Neural cell (in vitro differentiated cells): Measurements from ENCODE around the gene VSTM1. TPM values are rescaled to one million over a fixed set of nuclear protein-coding genes. Genes with fewer than 3 reads are reported as not detected.

ENCODE experiments used
- H2AFZ ChIP-seq: fragments of 200-600, 300-800 bp; sonication (generic), shearing (Covaris generic); 2 replicates; pipeline ENCODE4 v1.6.0; 2014; ENCODE audit warnings: low read depth, mild to moderate bottlenecking, antibody characterized with exemption, low read length, moderate library complexity
- H3F3A ChIP-seq: fragments of 200-600 bp; shearing (Covaris generic); 2 replicates; pipeline ENCODE4 v1.6.1; 2016; ENCODE audit warnings: mild to moderate bottlenecking, moderate library complexity, mixed read lengths, antibody characterized with exemption, low read length; ENCODE audit not compliant: insufficient read depth, poor library complexity, severe bottlenecking
- H3K27ac ChIP-seq: fragments of 200-600, 300-800 bp; sonication (generic), shearing (Covaris generic); 2 replicates; pipeline ENCODE4 v1.5.1; 2014; ENCODE audit warnings: mild to moderate bottlenecking, low read length, moderate library complexity
- H3K27me3 ChIP-seq: fragments of 300-800, 200-600 bp; sonication (generic), shearing (Covaris generic); 2 replicates; pipeline ENCODE4 v1.6.0; 2014; ENCODE audit warnings: mild to moderate bottlenecking, low read depth, low read length, moderate library complexity; ENCODE audit not compliant: insufficient read depth
- H3K36me3 ChIP-seq: fragments of 300-800, 200-600 bp; sonication (generic), shearing (Covaris generic); 2 replicates; pipeline ENCODE4 v1.5.1; 2014; ENCODE audit warnings: mild to moderate bottlenecking, antibody characterized with exemption, low read length, moderate library complexity; ENCODE audit not compliant: insufficient read depth
- H3K4me2 ChIP-seq: fragments of 300-800, 200-600 bp; sonication (generic), shearing (Covaris generic); 2 replicates; pipeline ENCODE4 v1.6.0; 2014; ENCODE audit warnings: mild to moderate bottlenecking, low read length
- H3K4me3 ChIP-seq: fragments of 300-800, 200-600 bp; sonication (generic), shearing (Covaris generic); 2 replicates; pipeline ENCODE4 v1.5.1; 2014; ENCODE audit warnings: mild to moderate bottlenecking, low read length, moderate library complexity
- H3K79me2 ChIP-seq: fragments of 200-600 bp; shearing (Covaris generic); replicated peaks from 2 replicates; pipeline ENCODE4 v1.6.0; 2014; ENCODE audit warnings: mild to moderate bottlenecking, low read length, moderate library complexity; ENCODE audit not compliant: insufficient read depth
- H3K9ac ChIP-seq: fragments of 300-800, 200-600 bp; sonication (generic), shearing (Covaris generic); 2 replicates; pipeline ENCODE4 v1.6.1; 2016; ENCODE audit warnings: mild to moderate bottlenecking, low read length, mixed read lengths
- H3K9me2 ChIP-seq: fragments of 200-600 bp; shearing (Covaris generic); 2 replicates; pipeline ENCODE4 v1.6.1; 2016; ENCODE audit warnings: mild to moderate bottlenecking, low read length, mixed read lengths; ENCODE audit not compliant: insufficient read depth
- H3K9me3 ChIP-seq: fragments of 200-600, 300-800 bp; sonication (generic), shearing (Covaris generic); 2 replicates; pipeline ENCODE4 v1.6.1; 2016; ENCODE audit warnings: mild to moderate bottlenecking, mixed run types, low read length, moderate library complexity, mixed read lengths
- H4K20me1 ChIP-seq: fragments of 200-600 bp; shearing (Covaris generic); 2 replicates; pipeline ENCODE4 v1.6.1; 2016; ENCODE audit warnings: mild to moderate bottlenecking, mixed run types; ENCODE audit not compliant: insufficient read depth
- CTCF ChIP-seq: fragments of 450-650 bp; IDR thresholded peaks from 2 replicates; pipeline ENCODE4 v1.5.1; 2014; ENCODE audit warnings: antibody characterized with exemption, mild to moderate bottlenecking, moderate library complexity; ENCODE audit not compliant: poor library complexity, severe bottlenecking
- EP300 ChIP-seq: fragments of 450-650 bp; conservative IDR thresholded peaks from 2 replicates; pipeline ENCODE4 v1.6.1; 2014; ENCODE audit warnings: antibody characterized with exemption, mild to moderate bottlenecking, moderate library complexity; ENCODE audit not compliant: poor library complexity, severe bottlenecking
- EZH2 ChIP-seq: fragments of 200-600, 300-800 bp; shearing (Covaris generic), sonication (generic); IDR thresholded peaks from 2 replicates; pipeline ENCODE4 v1.6.1; 2014; ENCODE audit warnings: antibody characterized with exemption, low read length, borderline replicate concordance, mild to moderate bottlenecking; ENCODE audit not compliant: insufficient read depth, poor library complexity, severe bottlenecking
- MXI1 ChIP-seq: fragments of 450-650 bp; conservative IDR thresholded peaks from 2 replicates; pipeline ENCODE4 v1.6.1; 2014; ENCODE audit warnings: antibody characterized with exemption, mild to moderate bottlenecking; ENCODE audit not compliant: poor library complexity, severe bottlenecking
- POLR2AphosphoS5 ChIP-seq: IDR thresholded peaks from 2 replicates; pipeline ENCODE4 v1.6.1; 2012
- RAD21 ChIP-seq: fragments of 450-650 bp; conservative IDR thresholded peaks from 2 replicates; pipeline ENCODE4 v1.6.1; 2014; ENCODE audit warnings: antibody characterized with exemption, mild to moderate bottlenecking, moderate library complexity
- SMC3 ChIP-seq: fragments of 450-650 bp; conservative IDR thresholded peaks from 2 replicates; pipeline ENCODE4 v1.6.1; 2014; ENCODE audit warnings: antibody characterized with exemption, mild to moderate bottlenecking, moderate library complexity; ENCODE audit not compliant: poor library complexity
- TAF1 ChIP-seq: IDR thresholded peaks from 2 replicates; pipeline ENCODE4 v1.6.1; 2012; ENCODE audit warnings: low read depth
- polyA minus RNA-seq: library from RNA; depleted of rRNA, polyadenylated mRNA; stranded (reverse); fragments of >200 nt; gene quantifications from 2 replicates; pipeline ENCODE4 v1.2.3, GENCODE V29; 2014
- polyA plus RNA-seq: library from polyadenylated mRNA; depleted of rRNA; stranded (reverse); fragments of >200 nt; gene quantifications from 2 replicates; pipeline ENCODE4 v1.2.3, GENCODE V29; 2014
- TF ChIP-seq, protein P1 (sequence below): IDR thresholded peaks from 2 replicates; pipeline ENCODE4 v1.6.1; 2012; ENCODE audit warnings: borderline replicate concordance

The VSTM1 gene, protein sequence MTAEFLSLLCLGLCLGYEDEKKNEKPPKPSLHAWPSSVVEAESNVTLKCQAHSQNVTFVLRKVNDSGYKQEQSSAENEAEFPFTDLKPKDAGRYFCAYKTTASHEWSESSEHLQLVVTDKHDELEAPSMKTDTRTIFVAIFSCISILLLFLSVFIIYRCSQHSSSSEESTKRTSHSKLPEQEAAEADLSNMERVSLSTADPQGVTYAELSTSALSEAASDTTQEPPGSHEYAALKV
- not detected in 2 replicates for polyA plus RNA-seq
- not detected in 2 replicates for polyA minus RNA-seq

DNA sequence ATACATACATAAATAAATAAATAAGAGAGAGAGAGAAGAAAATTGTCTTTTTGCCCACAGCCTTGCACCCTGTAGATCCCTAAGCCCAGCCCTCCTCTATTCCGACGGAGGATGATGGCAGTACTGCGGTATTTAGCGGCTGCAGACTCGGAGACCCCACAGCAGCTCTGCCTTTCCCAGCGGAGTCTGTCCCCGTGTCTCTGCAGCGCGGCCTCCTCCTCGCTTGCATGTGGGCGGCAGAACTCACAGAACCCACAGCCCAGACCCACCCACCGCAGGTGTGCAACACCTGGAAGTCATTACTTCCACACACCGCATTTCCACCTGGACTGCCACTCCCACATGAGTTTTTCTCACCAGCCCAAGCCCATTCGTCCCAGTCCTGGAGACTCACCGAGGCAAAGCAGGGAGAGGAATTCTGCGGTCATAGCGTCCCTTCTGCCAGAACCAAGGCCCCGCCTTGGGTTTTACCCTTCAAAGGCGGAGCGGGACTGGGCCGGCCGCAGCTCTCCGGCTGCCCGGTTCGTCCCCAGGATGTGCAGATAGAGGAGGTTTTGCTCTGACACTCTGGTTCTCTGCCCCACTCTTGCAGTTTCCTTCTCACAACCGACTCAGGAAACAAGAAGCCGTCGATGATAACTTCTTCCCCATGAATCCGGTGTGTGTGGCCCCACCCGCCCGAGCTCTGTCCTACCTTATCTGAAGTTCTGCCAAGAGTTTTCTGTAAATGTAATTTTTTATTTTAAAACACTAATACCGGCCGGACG lies at the start of gene VSTM1:
VSTM1 (minus strand) TSS at position 548 of the 767 bp plus-strand sequence; CDS start at position 428, 120 bp downstream.
- Histone ChIP-seq H2AFZ (no peak within 1 kb of the TSS), H3K36me3 (no peaks in the 10 kb centered on the region), H3K9me3 (no peaks in the 10 kb centered on the region), H3K4me2 (no peak within 1 kb of the TSS), H4K20me1 (no peaks in the 10 kb centered on the region), H3F3A (no peaks in the 10 kb centered on the region), H3K79me2 (no peaks in the 10 kb centered on the region), H3K9ac (no peak within 1 kb of the TSS), H3K4me3 (no peak within 1 kb of the TSS), H3K27ac (no peak within 1 kb of the TSS), H3K9me2 (no peaks in the 10 kb centered on the region), H3K27me3 (no peaks in the 10 kb centered on the region)
- TF ChIP-seq MXI1 (no peak), SMC3 (no peak), CTCF (no peak), POLR2AphosphoS5 (no peak), EZH2 (no peak), EP300 (no peak), RAD21 (no peak)
- TF ChIP-seq, protein P1, sequence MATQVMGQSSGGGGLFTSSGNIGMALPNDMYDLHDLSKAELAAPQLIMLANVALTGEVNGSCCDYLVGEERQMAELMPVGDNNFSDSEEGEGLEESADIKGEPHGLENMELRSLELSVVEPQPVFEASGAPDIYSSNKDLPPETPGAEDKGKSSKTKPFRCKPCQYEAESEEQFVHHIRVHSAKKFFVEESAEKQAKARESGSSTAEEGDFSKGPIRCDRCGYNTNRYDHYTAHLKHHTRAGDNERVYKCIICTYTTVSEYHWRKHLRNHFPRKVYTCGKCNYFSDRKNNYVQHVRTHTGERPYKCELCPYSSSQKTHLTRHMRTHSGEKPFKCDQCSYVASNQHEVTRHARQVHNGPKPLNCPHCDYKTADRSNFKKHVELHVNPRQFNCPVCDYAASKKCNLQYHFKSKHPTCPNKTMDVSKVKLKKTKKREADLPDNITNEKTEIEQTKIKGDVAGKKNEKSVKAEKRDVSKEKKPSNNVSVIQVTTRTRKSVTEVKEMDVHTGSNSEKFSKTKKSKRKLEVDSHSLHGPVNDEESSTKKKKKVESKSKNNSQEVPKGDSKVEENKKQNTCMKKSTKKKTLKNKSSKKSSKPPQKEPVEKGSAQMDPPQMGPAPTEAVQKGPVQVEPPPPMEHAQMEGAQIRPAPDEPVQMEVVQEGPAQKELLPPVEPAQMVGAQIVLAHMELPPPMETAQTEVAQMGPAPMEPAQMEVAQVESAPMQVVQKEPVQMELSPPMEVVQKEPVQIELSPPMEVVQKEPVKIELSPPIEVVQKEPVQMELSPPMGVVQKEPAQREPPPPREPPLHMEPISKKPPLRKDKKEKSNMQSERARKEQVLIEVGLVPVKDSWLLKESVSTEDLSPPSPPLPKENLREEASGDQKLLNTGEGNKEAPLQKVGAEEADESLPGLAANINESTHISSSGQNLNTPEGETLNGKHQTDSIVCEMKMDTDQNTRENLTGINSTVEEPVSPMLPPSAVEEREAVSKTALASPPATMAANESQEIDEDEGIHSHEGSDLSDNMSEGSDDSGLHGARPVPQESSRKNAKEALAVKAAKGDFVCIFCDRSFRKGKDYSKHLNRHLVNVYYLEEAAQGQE: no peak

DNA sequence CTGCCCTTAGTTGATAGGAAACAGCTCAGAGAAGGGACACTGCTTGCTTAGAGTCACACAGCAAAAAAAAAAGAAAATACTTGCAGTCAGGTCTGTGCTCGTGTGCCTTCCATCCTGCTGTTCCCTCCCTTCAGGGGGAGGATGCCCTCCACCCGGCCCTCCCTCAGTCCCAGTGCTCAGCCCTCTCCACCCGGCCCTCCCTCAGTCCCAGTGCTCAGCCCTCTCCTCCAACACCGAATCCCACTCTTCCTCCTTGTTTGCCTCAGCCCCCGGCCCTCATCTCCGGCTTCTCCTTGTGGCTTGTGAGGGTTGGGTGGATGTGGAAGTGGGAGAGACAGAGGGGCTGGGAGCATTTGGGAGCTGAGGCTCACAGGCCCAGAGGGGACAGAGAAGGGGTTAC lies 46.0 kb upstream of the VSTM1 start:
- Histone ChIP-seq H3K79me2 (peaks cover 11% of the 10 kb centered on the region), H2AFZ (no peak overlapping the region), H3K27me3 (no peaks in the 10 kb centered on the region), H3K9me3 (no peaks in the 10 kb centered on the region), H3K36me3 (no peaks in the 10 kb centered on the region), H3K9me2 (no peaks in the 10 kb centered on the region), H3F3A (no peaks in the 10 kb centered on the region), H3K9ac (no peak overlapping the region), H3K4me2 (no peak overlapping the region), H3K27ac (no peak overlapping the region), H3K4me3 (no peak overlapping the region), H4K20me1 (no peaks in the 10 kb centered on the region)
- no peak for TF ChIP-seq EP300
- no peak for TF ChIP-seq SMC3
- no peak for TF ChIP-seq TAF1
